Measurements from ENCODE around the gene IGFBP1.

IGFBP1 gene

DNA sequence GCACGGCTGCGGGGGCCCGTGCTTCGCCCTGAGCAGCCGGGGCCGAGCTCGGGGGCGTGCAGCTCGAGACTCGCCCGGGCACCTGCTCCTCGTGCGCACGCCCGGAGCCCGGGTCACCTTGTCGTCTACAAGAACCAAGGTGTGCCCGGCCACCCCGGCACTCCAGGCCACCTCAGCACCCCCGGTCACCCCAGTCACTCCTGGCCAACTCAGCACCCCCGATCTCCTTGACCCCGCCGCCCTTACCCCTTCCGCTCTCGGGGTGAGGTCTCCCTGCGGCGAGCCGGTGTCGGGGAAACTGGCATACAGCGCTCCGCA is 33.1 kb downstream of the IGFBP1 start:
- TF ChIP-seq ZFX (IDR thresholded peaks at IDR 0.05; ENCODE audit: borderline replicate concordance), result no peak
- TF ChIP-seq, protein P1, sequence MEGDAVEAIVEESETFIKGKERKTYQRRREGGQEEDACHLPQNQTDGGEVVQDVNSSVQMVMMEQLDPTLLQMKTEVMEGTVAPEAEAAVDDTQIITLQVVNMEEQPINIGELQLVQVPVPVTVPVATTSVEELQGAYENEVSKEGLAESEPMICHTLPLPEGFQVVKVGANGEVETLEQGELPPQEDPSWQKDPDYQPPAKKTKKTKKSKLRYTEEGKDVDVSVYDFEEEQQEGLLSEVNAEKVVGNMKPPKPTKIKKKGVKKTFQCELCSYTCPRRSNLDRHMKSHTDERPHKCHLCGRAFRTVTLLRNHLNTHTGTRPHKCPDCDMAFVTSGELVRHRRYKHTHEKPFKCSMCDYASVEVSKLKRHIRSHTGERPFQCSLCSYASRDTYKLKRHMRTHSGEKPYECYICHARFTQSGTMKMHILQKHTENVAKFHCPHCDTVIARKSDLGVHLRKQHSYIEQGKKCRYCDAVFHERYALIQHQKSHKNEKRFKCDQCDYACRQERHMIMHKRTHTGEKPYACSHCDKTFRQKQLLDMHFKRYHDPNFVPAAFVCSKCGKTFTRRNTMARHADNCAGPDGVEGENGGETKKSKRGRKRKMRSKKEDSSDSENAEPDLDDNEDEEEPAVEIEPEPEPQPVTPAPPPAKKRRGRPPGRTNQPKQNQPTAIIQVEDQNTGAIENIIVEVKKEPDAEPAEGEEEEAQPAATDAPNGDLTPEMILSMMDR (IDR thresholded peaks at IDR 0.05), result no peak
- H3K27ac ChIP-seq, result peak overlapping the region; percentile 71

DNA sequence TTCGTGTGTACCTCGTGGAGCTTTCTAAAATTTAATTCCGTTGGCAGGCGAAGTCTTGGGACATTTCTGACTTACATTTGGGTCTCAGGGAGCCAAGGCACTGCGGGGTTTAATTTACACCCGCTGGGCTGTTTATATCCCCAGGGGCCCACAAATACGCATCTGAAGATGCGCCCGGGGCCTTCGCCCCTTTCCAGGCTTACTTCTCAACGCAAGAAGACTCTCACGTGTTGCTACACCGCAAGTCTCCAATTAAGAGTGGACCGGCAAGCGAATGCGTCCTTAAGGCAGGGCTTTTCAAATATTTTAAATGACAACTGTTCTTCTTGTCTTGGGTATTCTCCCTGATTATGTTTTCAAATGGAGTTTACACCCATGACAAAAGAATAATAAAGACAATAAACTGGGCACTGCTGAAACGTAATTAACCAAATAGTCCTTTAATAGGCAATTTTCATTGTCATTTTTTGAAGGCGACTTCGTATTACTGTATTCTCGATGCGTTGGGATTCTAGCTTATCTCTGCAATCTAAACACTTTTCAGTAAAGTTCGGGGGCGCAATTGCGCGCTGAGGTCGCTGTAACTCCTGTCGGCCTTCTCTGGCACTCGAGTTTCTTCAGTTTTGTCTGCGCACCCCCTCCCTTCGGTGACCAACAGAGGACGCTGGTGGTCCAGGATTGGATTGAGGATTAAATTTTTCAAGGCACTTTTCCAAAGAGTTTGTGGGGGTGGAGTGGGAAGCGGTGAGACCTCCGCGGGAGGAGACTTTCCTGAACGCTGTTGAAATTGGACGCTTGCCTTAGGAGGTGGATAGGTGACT is 33.6 kb downstream of the IGFBP1 start:
- peak overlapping the region; percentile 71 for H3K27ac ChIP-seq
- no peak for TF ChIP-seq ZFX (IDR thresholded peaks at IDR 0.05; ENCODE audit: borderline replicate concordance)
- TF ChIP-seq, protein P1 (IDR thresholded peaks at IDR 0.05), result peak; percentile 97

DNA sequence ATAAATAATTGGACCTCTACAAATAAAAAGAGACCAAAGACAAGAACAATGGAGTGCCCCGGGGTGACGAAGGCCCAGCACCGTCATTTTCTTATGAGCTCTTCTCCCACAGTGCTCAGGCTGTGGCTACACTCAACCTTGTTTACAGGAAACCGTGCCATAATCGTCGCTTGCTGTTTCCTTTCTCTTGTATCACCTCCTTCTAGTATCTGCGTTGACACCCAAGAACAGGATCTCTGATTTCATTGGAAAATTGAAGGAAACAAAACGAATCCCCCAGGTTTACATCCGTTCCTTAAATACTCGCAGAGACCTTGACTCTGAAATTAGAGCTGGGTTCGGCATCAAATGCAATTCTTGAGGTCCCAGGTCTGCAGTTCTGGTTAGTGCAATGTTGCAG is 34.5 kb downstream of the IGFBP1 start:
- TF ChIP-seq, protein P1 (IDR thresholded peaks at IDR 0.05), result no peak
- TF ChIP-seq ZFX (IDR thresholded peaks at IDR 0.05; ENCODE audit: borderline replicate concordance), result no peak
- H3K27ac ChIP-seq, result peak overlapping the region; percentile 71

DNA sequence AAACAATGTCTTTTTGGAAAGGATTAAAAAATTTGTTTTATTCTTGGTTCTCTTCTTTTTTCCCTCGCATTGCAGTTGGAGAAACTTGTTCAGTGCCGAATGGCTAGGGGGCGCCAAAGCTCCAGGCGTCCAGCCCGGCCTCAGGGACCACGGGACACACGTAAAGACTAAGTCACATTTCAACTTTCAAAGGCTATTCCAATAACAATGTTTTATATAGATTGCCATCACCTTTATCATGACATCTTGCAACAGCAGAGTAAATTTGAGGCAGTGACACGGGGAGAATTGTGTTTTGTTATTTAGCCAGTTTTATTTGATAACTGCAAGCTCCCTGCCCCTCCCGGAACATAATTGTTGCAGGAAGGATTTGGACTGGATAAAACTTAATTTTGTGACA is 35.0 kb downstream of the IGFBP1 start:
- H3K27ac ChIP-seq, result peak overlapping the region; percentile 71
- TF ChIP-seq, protein P1 (IDR thresholded peaks at IDR 0.05), result peak; percentile 99
- no peak for TF ChIP-seq ZFX (IDR thresholded peaks at IDR 0.05; ENCODE audit: borderline replicate concordance)

DNA sequence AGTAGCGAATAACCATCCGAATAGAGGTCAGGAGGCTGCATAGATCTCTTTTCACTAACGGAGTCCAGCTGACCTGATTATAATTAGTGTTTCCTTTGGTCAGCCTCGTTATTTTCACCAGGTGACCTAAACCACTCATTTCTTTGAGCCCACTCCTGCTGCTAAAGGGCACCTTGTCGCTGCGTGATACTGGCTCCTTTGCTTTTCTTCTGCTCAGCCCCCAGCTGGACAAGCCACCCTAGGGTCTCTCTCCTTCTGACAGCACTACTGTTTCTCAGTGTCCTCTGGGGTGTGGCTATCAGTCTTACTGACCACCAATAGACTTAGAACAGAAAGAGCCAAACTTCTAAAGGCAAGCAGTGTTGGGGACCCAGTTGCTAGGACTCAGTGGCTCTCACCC is 35.5 kb downstream of the IGFBP1 start:
- TF ChIP-seq, protein P1 (IDR thresholded peaks at IDR 0.05), result no peak
- no peak for TF ChIP-seq ZFX (IDR thresholded peaks at IDR 0.05; ENCODE audit: borderline replicate concordance)
- peak overlapping the region; percentile 71 for H3K27ac ChIP-seq

DNA sequence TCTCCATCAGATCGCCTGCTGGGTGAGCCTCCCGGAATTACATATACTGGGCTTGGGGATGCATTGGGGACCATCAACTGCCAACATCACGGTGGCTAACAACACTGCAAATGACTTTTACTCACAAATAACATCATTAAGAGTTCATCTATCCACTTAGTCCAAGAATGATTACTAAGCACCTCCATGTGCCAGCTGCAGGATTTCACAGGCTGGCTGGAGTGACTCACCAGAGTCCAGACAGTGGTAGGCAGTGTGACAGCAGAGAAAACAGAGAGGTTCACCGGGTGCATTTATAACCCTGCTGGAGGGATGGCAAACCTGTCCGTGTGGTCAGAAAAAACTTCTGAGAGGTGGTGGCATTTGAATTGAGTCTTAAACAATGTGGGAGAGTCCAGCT is 36.0 kb downstream of the IGFBP1 start:
- no peak for TF ChIP-seq ZFX (IDR thresholded peaks at IDR 0.05; ENCODE audit: borderline replicate concordance)
- TF ChIP-seq, protein P1 (IDR thresholded peaks at IDR 0.05), result no peak
- H3K27ac ChIP-seq, result peak overlapping the region; percentile 71; the same call in 1 of the 2 replicates

DNA sequence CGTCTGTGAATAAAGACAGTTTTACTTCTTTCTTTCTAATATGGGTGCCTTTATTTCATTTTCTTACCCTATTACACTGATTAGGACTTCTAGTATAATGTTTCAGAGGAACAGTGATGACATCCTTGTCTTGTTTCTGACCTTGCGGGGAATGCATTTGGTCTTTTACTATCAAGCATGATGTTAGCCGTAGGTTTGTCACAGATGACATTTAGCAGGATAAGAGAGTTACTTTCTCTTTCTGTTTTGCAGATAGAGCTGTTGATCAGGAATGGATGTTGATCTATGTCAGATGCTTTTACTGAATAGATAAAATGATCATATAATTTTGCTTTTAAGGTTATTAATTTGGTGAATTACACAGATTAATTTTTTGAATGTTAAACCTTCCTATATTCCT is 39.4 kb downstream of the IGFBP1 start:
- no peak overlapping the region for H3K27ac ChIP-seq
- no peak for TF ChIP-seq ZFX (IDR thresholded peaks at IDR 0.05; ENCODE audit: borderline replicate concordance)
- TF ChIP-seq, protein P1 (IDR thresholded peaks at IDR 0.05), result no peak
